DND-41 (cell line): Measurements from ENCODE around the gene KCNG2.

Experiments
- ATAC-seq: fragments of 200-7000 bp; cut with Tn5 transposase; 3 replicates; pipeline ENCODE4 v1.9.1; 2021; ENCODE audit warnings: low read depth; ENCODE audit not compliant: insufficient read depth
- DNase-seq: peaks from one replicate; pipeline ENCODE4 v3.0.0-alpha.2; 2020
- H2AFZ ChIP-seq: 2 replicates; pipeline ENCODE4 v1.6.0; 2012; ENCODE audit warnings: low read depth, low read length
- H3K27ac ChIP-seq: 2 replicates; pipeline ENCODE4 v1.5.1; 2012; ENCODE audit warnings: low read length, inconsistent platforms
- H3K27me3 ChIP-seq: fragments of 200-600 bp; sonication (generic); 2 replicates; pipeline ENCODE4 v1.6.0; 2012; ENCODE audit warnings: low read length, mild to moderate bottlenecking, inconsistent platforms; ENCODE audit not compliant: insufficient read depth, poor library complexity
- H3K36me3 ChIP-seq: 2 replicates; pipeline ENCODE4 v1.5.1; 2012; ENCODE audit warnings: low read length, inconsistent platforms; ENCODE audit not compliant: insufficient read depth
- H3K4me1 ChIP-seq: 2 replicates; pipeline ENCODE4 v1.5.1; 2012; ENCODE audit warnings: mild to moderate bottlenecking, low read length; ENCODE audit not compliant: insufficient read depth
- H3K4me2 ChIP-seq: 2 replicates; pipeline ENCODE4 v1.6.0; 2012; ENCODE audit warnings: mild to moderate bottlenecking, moderate library complexity, low read length, inconsistent platforms; ENCODE audit not compliant: insufficient read depth
- H3K4me3 ChIP-seq, 2 experiments: fragments of 200-600 bp in 1 of 2; shearing (Covaris generic) in 1 of 2; 2 replicates each; pipeline ENCODE4 v1.5.1; 2012 to 2016; ENCODE audit warnings: inconsistent platforms in 2 of 2, low read length in 2 of 2, mild to moderate bottlenecking in 2 of 2, low read depth in 1 of 2, moderate library complexity in 1 of 2
- H3K79me2 ChIP-seq: 2 replicates; pipeline ENCODE4 v1.6.0; 2012; ENCODE audit warnings: low read length, inconsistent platforms; ENCODE audit not compliant: insufficient read depth
- H3K9ac ChIP-seq: 2 replicates; pipeline ENCODE4 v1.6.0; 2012; ENCODE audit warnings: low read depth, mild to moderate bottlenecking, inconsistent platforms, low read length, moderate library complexity
- H3K9me3 ChIP-seq: 2 replicates; pipeline ENCODE4 v1.5.1; 2012; ENCODE audit warnings: low read length, moderate library complexity, mild to moderate bottlenecking, inconsistent platforms; ENCODE audit not compliant: insufficient read depth, severe bottlenecking
- H4K20me1 ChIP-seq: 2 replicates; pipeline ENCODE4 v1.6.0; 2012; ENCODE audit warnings: low read length; ENCODE audit not compliant: insufficient read depth
- EZH2 ChIP-seq: IDR thresholded peaks from 3 replicates; pipeline ENCODE4 v1.6.1; 2012; ENCODE audit warnings: borderline replicate concordance, low read depth, mild to moderate bottlenecking, moderate library complexity, low read length, inconsistent platforms; ENCODE audit not compliant: severe bottlenecking
- TF ChIP-seq, protein P1 (sequence below): IDR thresholded peaks from 2 replicates; pipeline ENCODE4 v1.5.1; 2012; ENCODE audit warnings: borderline replicate concordance, low read length, moderate library complexity, mild to moderate bottlenecking; ENCODE audit not compliant: poor library complexity, severe bottlenecking; ENCODE audit errors: extremely low read depth

The KCNG2 gene

GRCh38 chr18:79857082-79857671 lies 59.4 kb downstream of the KCNG2 start:
- Histone ChIP-seq H3K9me3 (no peaks in the 10 kb centered on the region), H4K20me1 (no peaks in the 10 kb centered on the region), H3K4me3 (no peak overlapping the region), H3K9ac (no peak overlapping the region), H3K36me3 (no peaks in the 10 kb centered on the region), H3K79me2 (no peaks in the 10 kb centered on the region), H3K27ac (no peak overlapping the region), H3K4me2 (no peak overlapping the region), H3K27me3 (no peaks in the 10 kb centered on the region), H3K4me1 (peaks cover 4% of the 10 kb centered on the region; the same call in 1 of the 2 replicates), H2AFZ (no peak overlapping the region)
- ATAC-seq = peak; percentile 27; the same call in 1 of the 3 replicates
- TF ChIP-seq EZH2 = no peak
- TF ChIP-seq, protein P1, sequence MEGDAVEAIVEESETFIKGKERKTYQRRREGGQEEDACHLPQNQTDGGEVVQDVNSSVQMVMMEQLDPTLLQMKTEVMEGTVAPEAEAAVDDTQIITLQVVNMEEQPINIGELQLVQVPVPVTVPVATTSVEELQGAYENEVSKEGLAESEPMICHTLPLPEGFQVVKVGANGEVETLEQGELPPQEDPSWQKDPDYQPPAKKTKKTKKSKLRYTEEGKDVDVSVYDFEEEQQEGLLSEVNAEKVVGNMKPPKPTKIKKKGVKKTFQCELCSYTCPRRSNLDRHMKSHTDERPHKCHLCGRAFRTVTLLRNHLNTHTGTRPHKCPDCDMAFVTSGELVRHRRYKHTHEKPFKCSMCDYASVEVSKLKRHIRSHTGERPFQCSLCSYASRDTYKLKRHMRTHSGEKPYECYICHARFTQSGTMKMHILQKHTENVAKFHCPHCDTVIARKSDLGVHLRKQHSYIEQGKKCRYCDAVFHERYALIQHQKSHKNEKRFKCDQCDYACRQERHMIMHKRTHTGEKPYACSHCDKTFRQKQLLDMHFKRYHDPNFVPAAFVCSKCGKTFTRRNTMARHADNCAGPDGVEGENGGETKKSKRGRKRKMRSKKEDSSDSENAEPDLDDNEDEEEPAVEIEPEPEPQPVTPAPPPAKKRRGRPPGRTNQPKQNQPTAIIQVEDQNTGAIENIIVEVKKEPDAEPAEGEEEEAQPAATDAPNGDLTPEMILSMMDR = no peak
- no peak for DNase-seq

DNA sequence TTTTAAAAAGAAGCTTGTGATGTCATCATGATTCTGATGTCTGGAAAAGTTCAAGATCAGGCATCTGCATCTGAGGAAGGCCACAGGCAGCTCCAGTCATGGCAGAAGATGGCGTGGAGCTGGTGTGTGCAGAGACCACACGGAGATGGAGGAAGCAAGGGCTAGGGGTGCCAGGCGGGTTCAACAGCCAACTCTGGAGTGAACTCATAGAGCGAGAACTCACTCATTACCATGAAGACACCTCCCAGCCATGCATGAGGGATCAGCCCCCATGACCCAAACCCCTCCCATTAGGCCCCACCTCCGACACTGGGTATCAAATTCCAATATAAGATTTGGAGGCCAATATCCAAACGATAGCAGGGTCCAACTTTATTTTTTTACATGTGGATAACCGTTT lies 61.6 kb downstream of the KCNG2 start:
- no peak for ATAC-seq
- TF ChIP-seq, protein P1 = no peak
- TF ChIP-seq EZH2 = no peak
- Histone ChIP-seq H2AFZ (no peak overlapping the region), H3K4me2 (no peak overlapping the region), H3K4me1 (peaks cover 4% of the 10 kb centered on the region; the same call in 1 of the 2 replicates), H4K20me1 (no peaks in the 10 kb centered on the region), H3K36me3 (no peaks in the 10 kb centered on the region), H3K9me3 (no peaks in the 10 kb centered on the region), H3K27ac (no peak overlapping the region), H3K9ac (no peak overlapping the region), H3K79me2 (no peaks in the 10 kb centered on the region), H3K27me3 (no peaks in the 10 kb centered on the region), H3K4me3 (no peak overlapping the region)
- DNase-seq = no peak

DNA sequence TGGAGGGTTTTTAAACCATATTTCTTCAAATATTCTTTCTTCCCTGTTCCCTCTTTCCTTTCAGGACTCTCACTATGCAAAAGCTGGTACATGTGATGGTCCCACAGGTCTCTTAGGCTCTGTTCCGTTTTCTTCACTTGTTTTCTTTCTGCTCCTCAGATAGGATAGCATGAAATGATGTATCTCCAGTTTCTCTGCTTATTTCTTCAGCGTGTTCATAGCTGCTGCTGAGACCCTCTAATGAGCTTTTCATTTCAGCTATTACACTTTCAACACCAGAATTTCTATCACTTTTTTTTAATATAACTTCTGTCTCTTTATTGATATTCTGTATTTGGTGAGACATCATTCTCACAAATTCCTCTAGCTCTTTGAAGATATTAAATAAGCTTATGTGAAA lies 63.9 kb downstream of the KCNG2 start:
- Histone ChIP-seq H4K20me1 (no peaks in the 10 kb centered on the region), H3K27me3 (no peaks in the 10 kb centered on the region), H3K36me3 (no peaks in the 10 kb centered on the region), H3K9me3 (no peaks in the 10 kb centered on the region), H3K27ac (no peak overlapping the region), H3K9ac (no peak overlapping the region), H3K4me2 (no peak overlapping the region), H3K79me2 (no peaks in the 10 kb centered on the region), H2AFZ (no peak overlapping the region), H3K4me3 (no peak overlapping the region), H3K4me1 (no peaks in the 10 kb centered on the region)
- DNase-seq (no peak), ATAC-seq (no peak)
- TF ChIP-seq, protein P1 = no peak

GRCh38 chr18:79862562-79862961 lies 64.8 kb downstream of the KCNG2 start:
- Histone ChIP-seq H3K9ac (no peak overlapping the region), H3K79me2 (no peaks in the 10 kb centered on the region)
- ATAC-seq = no peak

More at GRCh38 chr18:79862562-79862961, 64.8 kb downstream of the KCNG2 start:
- Histone ChIP-seq H3K4me1 (no peaks in the 10 kb centered on the region), H3K36me3 (no peaks in the 10 kb centered on the region), H2AFZ (no peak overlapping the region), H3K4me3 (no peak overlapping the region), H3K9me3 (no peaks in the 10 kb centered on the region), H3K27ac (no peak overlapping the region), H3K4me2 (no peak overlapping the region), H4K20me1 (no peaks in the 10 kb centered on the region), H3K27me3 (no peaks in the 10 kb centered on the region)
- no peak for TF ChIP-seq EZH2
- TF ChIP-seq, protein P1 = no peak
- DNase-seq = no peak
